GM12865 (cell line): ENCODE data around the gene S100PBP.

Source experiments
- DNase-seq: peaks from one replicate; pipeline ENCODE4 v3.0.0; 2010; ENCODE audit warnings: low read depth
- H3K4me3 ChIP-seq: 2 replicates; pipeline ENCODE4 v1.5.1; 2011; ENCODE audit warnings: mild to moderate bottlenecking, low read depth, low read length, control low read depth
- CTCF ChIP-seq: IDR thresholded peaks from 2 replicates; pipeline ENCODE4 v1.5.1; 2011; ENCODE audit warnings: low read length, control low read depth, low read depth, inconsistent platforms; ENCODE audit not compliant: insufficient read depth; ENCODE audit errors: missing control alignments

Gene S100PBP

GRCh38 chr1:32892368-32893197 lies 75.1 kb downstream of the S100PBP start:
- DNase-seq: peak; percentile 41
- no peak overlapping the region for H3K4me3 ChIP-seq
- TF ChIP-seq CTCF: peak; percentile 55

- DNase-seq: no peak
- no peak overlapping the region; the same call in 1 of the 2 replicates for H3K4me3 ChIP-seq
- no peak for TF ChIP-seq CTCF
Observed at GRCh38 chr1:32893198-32894018, 76.0 kb downstream of the S100PBP start.

- DNase-seq: no peak
- no peak overlapping the region for H3K4me3 ChIP-seq
- no peak for TF ChIP-seq CTCF
Observed at GRCh38 chr1:32894019-32894600, 76.7 kb downstream of the S100PBP start.

GRCh38 chr1:32894681-32895080 lies 77.2 kb downstream of the S100PBP start:
- no peak for TF ChIP-seq CTCF
- no peak overlapping the region for H3K4me3 ChIP-seq

GRCh38 chr1:32895325-32896215 lies 78.1 kb downstream of the S100PBP start:
- no peak overlapping the region for H3K4me3 ChIP-seq
- TF ChIP-seq CTCF: no peak
- no peak for DNase-seq

More at GRCh38 chr1:32894681-32895080, 77.2 kb downstream of the S100PBP start:
- DNase-seq: no peak

- no peak overlapping the region for H3K4me3 ChIP-seq
- TF ChIP-seq CTCF: no peak
- DNase-seq: no peak
Observed at GRCh38 chr1:32896451-32896850, 79.0 kb downstream of the S100PBP start.
